ENCODE measurements around the gene MGAT3.

- TF ChIP-seq, protein P1, sequence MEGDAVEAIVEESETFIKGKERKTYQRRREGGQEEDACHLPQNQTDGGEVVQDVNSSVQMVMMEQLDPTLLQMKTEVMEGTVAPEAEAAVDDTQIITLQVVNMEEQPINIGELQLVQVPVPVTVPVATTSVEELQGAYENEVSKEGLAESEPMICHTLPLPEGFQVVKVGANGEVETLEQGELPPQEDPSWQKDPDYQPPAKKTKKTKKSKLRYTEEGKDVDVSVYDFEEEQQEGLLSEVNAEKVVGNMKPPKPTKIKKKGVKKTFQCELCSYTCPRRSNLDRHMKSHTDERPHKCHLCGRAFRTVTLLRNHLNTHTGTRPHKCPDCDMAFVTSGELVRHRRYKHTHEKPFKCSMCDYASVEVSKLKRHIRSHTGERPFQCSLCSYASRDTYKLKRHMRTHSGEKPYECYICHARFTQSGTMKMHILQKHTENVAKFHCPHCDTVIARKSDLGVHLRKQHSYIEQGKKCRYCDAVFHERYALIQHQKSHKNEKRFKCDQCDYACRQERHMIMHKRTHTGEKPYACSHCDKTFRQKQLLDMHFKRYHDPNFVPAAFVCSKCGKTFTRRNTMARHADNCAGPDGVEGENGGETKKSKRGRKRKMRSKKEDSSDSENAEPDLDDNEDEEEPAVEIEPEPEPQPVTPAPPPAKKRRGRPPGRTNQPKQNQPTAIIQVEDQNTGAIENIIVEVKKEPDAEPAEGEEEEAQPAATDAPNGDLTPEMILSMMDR (IDR thresholded peaks at IDR 0.05; ENCODE audit: poor library complexity) = no peak
- no peak for TF ChIP-seq EZH2phosphoT487 (IDR thresholded peaks at IDR 0.05; ENCODE audit: low read depth, severe bottlenecking, unreplicated experiment)
Measured at GRCh38 chr22:39469681-39470450, 13.1 kb downstream of the MGAT3 start.
